Keratinocyte (primary cell): ENCODE data around the gene MICAL3. TPM values are rescaled to one million over a fixed set of nuclear protein-coding genes. Genes with fewer than 3 reads are reported as not detected.

Source experiments
- DNase-seq: peaks from one replicate; pipeline ENCODE4 v3.0.0-alpha.2; 2011; ENCODE audit warnings: low read depth, missing footprints, low spot score
- FAIRE-seq: peaks from 2 replicates; lab custom pipeline; 2011; peaks lifted over from hg19 to GRCh38; lab: Jason Lieb, UNC
- H2AFZ ChIP-seq: 2 replicates; pipeline ENCODE4 v1.6.0; 2012; ENCODE audit warnings: low read length, control low read depth, inconsistent platforms; ENCODE audit not compliant: control insufficient read depth
- H3K27ac ChIP-seq: 2 replicates; pipeline ENCODE4 v1.5.1; 2011; ENCODE audit warnings: low read length; ENCODE audit not compliant: control insufficient read depth, insufficient read depth
- H3K27me3 ChIP-seq: 3 replicates; pipeline ENCODE4 v1.6.0; 2011; ENCODE audit warnings: low read length; ENCODE audit not compliant: control insufficient read depth, insufficient read depth; ENCODE audit errors: extremely low read depth
- H3K36me3 ChIP-seq, 2 experiments: 2 replicates in 1 of 2; 3 replicates in 1 of 2; pipeline ENCODE4 v1.5.1; 2011; ENCODE audit warnings: low read length in 2 of 2, mild to moderate bottlenecking in 1 of 2; ENCODE audit not compliant: control insufficient read depth in 2 of 2, insufficient read depth in 2 of 2; ENCODE audit errors: extremely low read depth in 1 of 2
- H3K4me1 ChIP-seq: 3 replicates; pipeline ENCODE4 v1.5.1; 2011; ENCODE audit warnings: low read length; ENCODE audit not compliant: control insufficient read depth, insufficient read depth; ENCODE audit errors: extremely low read depth
- H3K4me2 ChIP-seq: 3 replicates; pipeline ENCODE4 v1.6.0; 2011; ENCODE audit warnings: low read depth, low read length; ENCODE audit not compliant: control insufficient read depth, insufficient read depth; ENCODE audit errors: extremely low read depth
- H3K4me3 ChIP-seq, 3 experiments: fragments of 200-600 bp in 1 of 3; sonication (generic) in 1 of 3; 2 replicates in 2 of 3; 3 replicates in 1 of 3; pipeline ENCODE4 v1.5.1; 2011 to 2016; ENCODE audit warnings: low read length in 3 of 3, mild to moderate bottlenecking in 3 of 3, control low read depth in 2 of 3, inconsistent platforms in 1 of 3, low read depth in 1 of 3, mixed read lengths in 1 of 3, mixed run types in 1 of 3, moderate library complexity in 1 of 3; ENCODE audit not compliant: control insufficient read depth in 2 of 3, insufficient read depth in 2 of 3; ENCODE audit errors: extremely low read depth in 1 of 3
- H3K79me2 ChIP-seq: 2 replicates; pipeline ENCODE4 v1.6.0; 2012; ENCODE audit warnings: low read length; ENCODE audit not compliant: control insufficient read depth, insufficient read depth
- H3K9ac ChIP-seq: 3 replicates; pipeline ENCODE4 v1.6.0; 2011; ENCODE audit warnings: low read length; ENCODE audit not compliant: control insufficient read depth, insufficient read depth; ENCODE audit errors: extremely low read depth
- H3K9me1 ChIP-seq: 3 replicates; pipeline ENCODE4 v1.6.0; 2011; ENCODE audit warnings: low read length; ENCODE audit not compliant: control insufficient read depth, insufficient read depth; ENCODE audit errors: extremely low read depth
- H3K9me3 ChIP-seq: 2 replicates; pipeline ENCODE4 v1.5.1; 2012; ENCODE audit warnings: low read depth, low read length; ENCODE audit not compliant: control insufficient read depth
- H4K20me1 ChIP-seq: 3 replicates; pipeline ENCODE4 v1.6.0; 2011; ENCODE audit warnings: low read length; ENCODE audit not compliant: control insufficient read depth, insufficient read depth; ENCODE audit errors: extremely low read depth
- EZH2 ChIP-seq: IDR thresholded peaks from one replicate; pipeline ENCODE4 v1.6.1; 2012; ENCODE audit warnings: inconsistent platforms, mild to moderate bottlenecking, low read length, moderate library complexity
- dilution Hi-C: fragments of 300-500 bp; cut with MboI; formaldehyde crosslinking; loops from one replicate; pipeline ENCODE4 v1.7.0; 2020; ENCODE audit warnings: low sequenced_read_pairs; ENCODE audit not compliant: extremely low pct_ligation_motif_present
- polyA plus RNA-seq, 5 experiments: library from polyadenylated mRNA; depleted of rRNA in 3 of 5; stranded (reverse) in 3 of 5; stranded (forward) in 1 of 5; unstranded in 1 of 5; fragments of >200 nt; gene quantifications; 1 replicate in 1 of 5; 2 replicates in 3 of 5; 3 replicates in 1 of 5; pipeline versions ENCODE4 v1.2.1 to v1.2.3, GENCODE V29; 2011 to 2012; ENCODE audit warnings: missing spikeins in 2 of 5, low read depth in 1 of 5, low replicate concordance in 1 of 5
- TF ChIP-seq, protein P1 (sequence below), 3 experiments: IDR thresholded peaks in 1 of 3; conservative IDR thresholded peaks in 1 of 3; optimal IDR thresholded peaks in 1 of 3; 2 replicates in 2 of 3; 3 replicates in 1 of 3; pipeline versions ENCODE3 to v1.5.1; 2011; ENCODE audit warnings: low read length in 3 of 3, mild to moderate bottlenecking in 3 of 3, moderate library complexity in 2 of 3, control low read depth in 1 of 3, inconsistent platforms in 1 of 3; ENCODE audit not compliant: insufficient read depth in 2 of 3; ENCODE audit errors: extremely low read depth in 1 of 3

The MICAL3 gene
- polyA plus RNA-seq, 1 donor (not counting 4 experiments of a cell fraction or from before 2014, with no cell fraction given), result 27.9 TPM

DNA sequence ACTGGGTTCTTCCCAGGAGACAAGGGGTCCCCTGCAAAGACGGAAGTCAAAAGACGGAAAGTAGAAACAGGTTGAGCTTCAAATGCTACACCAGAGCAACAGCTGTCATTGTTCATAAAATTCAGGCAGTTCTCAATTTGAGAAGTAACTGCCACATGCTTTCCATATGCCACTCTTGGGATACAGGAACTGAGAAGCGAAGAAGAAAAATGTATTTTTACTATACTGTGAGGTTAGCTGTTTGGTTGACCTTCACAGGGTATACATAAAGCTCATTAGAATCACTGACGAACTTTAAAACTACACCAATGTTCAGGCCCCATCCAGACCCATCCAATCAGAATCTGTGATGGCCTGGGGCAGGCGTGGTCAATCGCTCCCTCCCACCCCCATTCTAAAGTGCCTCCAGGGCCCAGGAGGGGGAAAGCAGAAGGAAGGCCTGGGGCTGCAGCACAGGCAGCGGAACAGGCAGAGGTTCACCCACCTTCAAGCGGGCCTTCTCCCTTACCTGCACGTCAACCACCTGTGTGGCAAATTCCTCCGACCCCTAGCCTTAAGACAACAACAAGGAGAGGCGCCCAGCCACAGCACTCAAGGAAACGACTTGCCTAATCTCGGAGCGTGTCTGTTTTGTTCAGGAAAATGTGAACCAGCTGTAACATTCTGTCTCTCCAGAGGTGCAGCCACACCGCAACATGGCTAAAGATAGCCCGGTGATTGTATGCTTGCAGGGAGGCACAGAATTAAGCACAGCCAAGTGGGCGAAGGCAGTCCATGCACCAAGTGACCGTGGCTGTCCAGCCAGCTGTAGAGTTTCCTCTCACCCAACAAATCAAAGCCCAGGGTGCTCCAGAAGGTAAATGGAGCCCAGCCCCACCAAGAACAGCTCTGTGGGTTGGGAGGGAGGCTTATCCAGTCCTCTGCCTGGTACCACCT lies 82.6 kb downstream of the MICAL3 start:
- TF ChIP-seq EZH2, result no peak
- TF ChIP-seq, protein P1, sequence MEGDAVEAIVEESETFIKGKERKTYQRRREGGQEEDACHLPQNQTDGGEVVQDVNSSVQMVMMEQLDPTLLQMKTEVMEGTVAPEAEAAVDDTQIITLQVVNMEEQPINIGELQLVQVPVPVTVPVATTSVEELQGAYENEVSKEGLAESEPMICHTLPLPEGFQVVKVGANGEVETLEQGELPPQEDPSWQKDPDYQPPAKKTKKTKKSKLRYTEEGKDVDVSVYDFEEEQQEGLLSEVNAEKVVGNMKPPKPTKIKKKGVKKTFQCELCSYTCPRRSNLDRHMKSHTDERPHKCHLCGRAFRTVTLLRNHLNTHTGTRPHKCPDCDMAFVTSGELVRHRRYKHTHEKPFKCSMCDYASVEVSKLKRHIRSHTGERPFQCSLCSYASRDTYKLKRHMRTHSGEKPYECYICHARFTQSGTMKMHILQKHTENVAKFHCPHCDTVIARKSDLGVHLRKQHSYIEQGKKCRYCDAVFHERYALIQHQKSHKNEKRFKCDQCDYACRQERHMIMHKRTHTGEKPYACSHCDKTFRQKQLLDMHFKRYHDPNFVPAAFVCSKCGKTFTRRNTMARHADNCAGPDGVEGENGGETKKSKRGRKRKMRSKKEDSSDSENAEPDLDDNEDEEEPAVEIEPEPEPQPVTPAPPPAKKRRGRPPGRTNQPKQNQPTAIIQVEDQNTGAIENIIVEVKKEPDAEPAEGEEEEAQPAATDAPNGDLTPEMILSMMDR (optimal IDR thresholded peaks at IDR 0.05 in 1 of 3, IDR thresholded peaks at IDR 0.05 in 1 of 3, conservative IDR thresholded peaks at IDR 0.05 in 1 of 3; ENCODE audit: extremely low read depth in 1 of 3, insufficient read depth in 2 of 3, low read length in 3 of 3), result no peak
- Histone ChIP-seq H3K27me3 (no peaks in the 10 kb centered on the region), H3K4me3 (no peak overlapping the region), H3K79me2 (peaks cover 100% of the 10 kb centered on the region), H4K20me1 (peaks cover 70% of the 10 kb centered on the region), H2AFZ (no peak overlapping the region), H3K9ac (no peak overlapping the region), H3K9me1 (peaks cover 11% of the 10 kb centered on the region), H3K9me3 (no peaks in the 10 kb centered on the region), H3K4me1 (peaks cover 18% of the 10 kb centered on the region), H3K4me2 (no peak overlapping the region), H3K27ac (no peak overlapping the region), H3K36me3 (peaks cover 14% of the 10 kb centered on the region in 2 experiments)
- no peak for DNase-seq
- no peak for FAIRE-seq
- dilution Hi-C loops, result no loop called here

GRCh38 chr22:17939579-17939978 lies 84.8 kb downstream of the MICAL3 start:
- no peak overlapping the region for H3K9ac ChIP-seq
- no peak overlapping the region for H3K4me2 ChIP-seq
- no peak overlapping the region for H2AFZ ChIP-seq
- peaks cover 55% of the 10 kb centered on the region for H4K20me1 ChIP-seq
- TF ChIP-seq, protein P1 (optimal IDR thresholded peaks at IDR 0.05 in 1 of 3, IDR thresholded peaks at IDR 0.05 in 1 of 3, conservative IDR thresholded peaks at IDR 0.05 in 1 of 3; ENCODE audit: extremely low read depth in 1 of 3, insufficient read depth in 2 of 3, low read length in 3 of 3), result no peak
- TF ChIP-seq EZH2, result no peak
- peaks cover 87% of the 10 kb centered on the region for H3K79me2 ChIP-seq
- peaks cover 4% of the 10 kb centered on the region for H3K4me1 ChIP-seq
- DNase-seq, result no peak
- no peaks in the 10 kb centered on the region for H3K9me3 ChIP-seq
- peaks cover 6% of the 10 kb centered on the region for H3K9me1 ChIP-seq
- H3K4me3 ChIP-seq, result no peak overlapping the region
- H3K27ac ChIP-seq, result no peak overlapping the region
- H3K36me3 ChIP-seq, result peaks cover 14 to 15% of the 10 kb centered on the region in 2 experiments
- no peak for FAIRE-seq
- dilution Hi-C loops, result no loop called here
- no peaks in the 10 kb centered on the region for H3K27me3 ChIP-seq
